Neural progenitor cell (in vitro differentiated cells): ENCODE measurements around the gene RNF121.

Experiments
- EZH2 ChIP-seq: fragments of 200-600 bp; sonication (generic); IDR thresholded peaks from 2 replicates; pipeline ENCODE4 v1.6.1; 2017; ENCODE audit warnings: antibody characterized with exemption, mild to moderate bottlenecking, moderate library complexity
- EZH2phosphoT487 ChIP-seq: fragments of 200-600 bp; sonication (generic); IDR thresholded peaks from 2 replicates; pipeline ENCODE4 v1.6.1; 2017; ENCODE audit warnings: antibody characterized with exemption
- TF ChIP-seq, protein P1 (sequence below): fragments of 200-600 bp; sonication (generic); IDR thresholded peaks from 2 replicates; pipeline ENCODE4 v1.5.1; 2017; ENCODE audit warnings: antibody characterized with exemption, mild to moderate bottlenecking

- TF ChIP-seq EZH2phosphoT487 (no peak), EZH2 (no peak)
- TF ChIP-seq, protein P1, sequence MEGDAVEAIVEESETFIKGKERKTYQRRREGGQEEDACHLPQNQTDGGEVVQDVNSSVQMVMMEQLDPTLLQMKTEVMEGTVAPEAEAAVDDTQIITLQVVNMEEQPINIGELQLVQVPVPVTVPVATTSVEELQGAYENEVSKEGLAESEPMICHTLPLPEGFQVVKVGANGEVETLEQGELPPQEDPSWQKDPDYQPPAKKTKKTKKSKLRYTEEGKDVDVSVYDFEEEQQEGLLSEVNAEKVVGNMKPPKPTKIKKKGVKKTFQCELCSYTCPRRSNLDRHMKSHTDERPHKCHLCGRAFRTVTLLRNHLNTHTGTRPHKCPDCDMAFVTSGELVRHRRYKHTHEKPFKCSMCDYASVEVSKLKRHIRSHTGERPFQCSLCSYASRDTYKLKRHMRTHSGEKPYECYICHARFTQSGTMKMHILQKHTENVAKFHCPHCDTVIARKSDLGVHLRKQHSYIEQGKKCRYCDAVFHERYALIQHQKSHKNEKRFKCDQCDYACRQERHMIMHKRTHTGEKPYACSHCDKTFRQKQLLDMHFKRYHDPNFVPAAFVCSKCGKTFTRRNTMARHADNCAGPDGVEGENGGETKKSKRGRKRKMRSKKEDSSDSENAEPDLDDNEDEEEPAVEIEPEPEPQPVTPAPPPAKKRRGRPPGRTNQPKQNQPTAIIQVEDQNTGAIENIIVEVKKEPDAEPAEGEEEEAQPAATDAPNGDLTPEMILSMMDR = no peak
Observed at GRCh38 chr11:72012897-72013721, 84.3 kb downstream of the RNF121 start.
